Thymus (tissue), 14 donors: ENCODE data around the gene PLEKHG4B. TPM values are rescaled to one million over a fixed set of nuclear protein-coding genes. Genes with fewer than 3 reads are reported as not detected.
"Not testable (repeated sequence)": the region's sequence is repeated elsewhere in the genome, so short reads cannot be mapped to it uniquely, and the experiment has no call there.

Experiments used
- DNase-seq, 9 donors: peaks; one replicate each; pipeline ENCODE4 v3.0.0-alpha.2; 2013; ENCODE audit warnings: low spot score in 9 of 9, low read depth in 6 of 9, missing footprints in 1 of 9
- H3K27ac ChIP-seq, 2 donors: one replicate each; pipeline ENCODE4 v1.5.1; 2013; ENCODE audit warnings: control low read depth in 1 of 2, low read depth in 1 of 2, low read length in 1 of 2, mild to moderate bottlenecking in 1 of 2, moderate library complexity in 1 of 2
- H3K27me3 ChIP-seq, 2 donors: one replicate each; pipeline ENCODE4 v1.5.1; 2013; ENCODE audit warnings: low read length in 1 of 2; ENCODE audit not compliant: control insufficient read depth in 2 of 2, insufficient read depth in 1 of 2
- H3K36me3 ChIP-seq, 2 donors: one replicate each; pipeline ENCODE4 v1.5.1; 2013; ENCODE audit warnings: low read length in 1 of 2, mild to moderate bottlenecking in 1 of 2, moderate library complexity in 1 of 2; ENCODE audit not compliant: control insufficient read depth in 2 of 2, insufficient read depth in 2 of 2
- H3K4me1 ChIP-seq, 2 donors: one replicate each; pipeline ENCODE4 v1.5.1; 2013; ENCODE audit warnings: low read length in 2 of 2; ENCODE audit not compliant: control insufficient read depth in 2 of 2, insufficient read depth in 2 of 2
- H3K4me3 ChIP-seq, 2 donors: one replicate each; pipeline ENCODE4 v1.5.1; 2013; ENCODE audit warnings: low read length in 2 of 2, control low read depth in 1 of 2, mild to moderate bottlenecking in 1 of 2
- H3K9me3 ChIP-seq, 2 donors: one replicate each; pipeline ENCODE4 v1.5.1; 2013; ENCODE audit warnings: low read length in 1 of 2, mild to moderate bottlenecking in 1 of 2; ENCODE audit not compliant: control insufficient read depth in 2 of 2, insufficient read depth in 1 of 2
- WGBS: extraction: QIAGEN DNeasy Blood & Tissue Kit; methylation state at CpG from one replicate; pipeline ENCODE4 v1.1.7; 2013; 5-methylcytosine and 5-hydroxymethylcytosine counted together
- long read RNA-seq, 10 donors: transcript quantifications; one replicate each; lab custom pipeline, GENCODE V29; 2026
- polyA plus RNA-seq: library from polyadenylated mRNA; stranded (reverse); fragments of 200-250 nt; gene quantifications from one replicate; pipeline ENCODE4 v1.2.3, GENCODE V29; 2013
- total RNA-seq: library from RNA; stranded (reverse); fragments of 120-200 nt; gene quantifications from one replicate; pipeline ENCODE4 v1.2.4, GENCODE V29; 2013
- donor health status: healthy.

Gene PLEKHG4B
- 0.47 TPM for total RNA-seq
- 0.64 TPM for polyA plus RNA-seq
- long read RNA-seq, donor 1 = 0 reads
- long read RNA-seq, donor 2 = 0 reads
- long read RNA-seq, donor 3 = 0 reads
- long read RNA-seq, donor 4 = 0 reads
- long read RNA-seq, donor 5 = 0 reads
- long read RNA-seq, donor 6 = 0 reads
- long read RNA-seq, donor 7 = 0 reads
- long read RNA-seq, donor 8 = 0 reads
- long read RNA-seq, donor 9 = 0 reads
- long read RNA-seq, donor 10 = 0 reads

GRCh38 chr5:91556-92263 lies at the start of gene PLEKHG4B:
Gene PLEKHG4B, plus strand, starts transcription at chr5:92168. Its CDS starts 64 bp downstream, at chr5:92232.
- H3K4me3 ChIP-seq = peak within 1 kb of the TSS in 1 of 2 donors; percentile 42
- H3K4me1 ChIP-seq = peaks cover 0 to 3% of the 10 kb centered on the region in 2 donors
- H3K27ac ChIP-seq = no peak within 1 kb of the TSS
- H3K9me3 ChIP-seq = no peaks in the 10 kb centered on the region
- peaks cover 11 to 54% of the 10 kb centered on the region in 2 donors for H3K27me3 ChIP-seq
- H3K36me3 ChIP-seq = no peaks in the 10 kb centered on the region
- peak in 1 of 9 donors; percentile 33 for DNase-seq
- WGBS = 13% methylated on average over 57 of the region's 57 CpGs

DNA sequence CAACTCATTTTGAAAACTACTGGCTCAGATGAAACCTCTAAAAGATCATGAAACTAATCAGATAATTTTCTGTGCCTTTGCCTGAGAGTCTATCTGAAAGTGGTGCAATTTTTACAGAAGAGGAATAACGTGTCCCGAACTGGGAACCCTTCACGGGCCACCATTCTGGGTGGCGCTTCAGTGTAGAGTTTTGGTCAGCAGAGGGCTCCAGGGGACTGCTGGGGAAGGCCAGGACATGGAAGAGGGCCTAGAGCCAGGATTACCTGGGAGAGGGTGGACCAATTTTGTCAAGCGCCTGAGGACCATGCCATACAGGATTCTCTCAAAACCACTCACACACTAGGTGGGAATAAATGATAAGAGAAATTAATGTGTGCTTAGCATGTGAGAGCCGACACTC lies 49.7 kb upstream of the PLEKHG4B start:
- 43% methylated on average over 6 of the region's 6 CpGs for WGBS
- Histone ChIP-seq H3K27me3 (peaks cover 0 to 3% of the 10 kb centered on the region in 2 donors), H3K4me3 (no peak overlapping the region), H3K9me3 (no peaks in the 10 kb centered on the region), H3K4me1 (no peaks in the 10 kb centered on the region), H3K27ac (no peak overlapping the region), H3K36me3 (no peaks in the 10 kb centered on the region)
- no peak for DNase-seq

DNA sequence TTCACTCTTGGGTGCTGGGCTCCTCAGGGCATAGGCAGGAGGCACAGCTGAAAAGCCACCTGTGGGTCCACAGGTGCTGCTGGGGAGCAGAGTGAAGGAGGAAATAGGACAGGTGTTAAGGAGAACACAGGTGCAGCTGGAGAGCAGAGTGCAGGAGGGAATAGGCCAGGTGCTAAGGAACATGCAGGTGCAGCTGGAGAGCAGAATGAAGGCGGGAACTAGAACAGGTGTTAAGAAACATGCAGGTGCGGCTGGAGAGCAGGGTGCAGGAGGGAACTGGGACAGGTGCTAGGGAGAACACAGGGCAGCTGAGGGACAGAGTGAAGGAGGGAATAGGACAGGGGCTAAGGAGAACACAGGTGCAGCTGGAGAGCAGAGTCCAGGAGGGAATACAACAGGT lies 43.8 kb upstream of the PLEKHG4B start:
- H3K27me3 ChIP-seq = peaks cover 8 to 20% of the 10 kb centered on the region in 2 donors
- DNase-seq = no peak
- 91% methylated on average over 2 of the region's 2 CpGs for WGBS
- peaks cover 2 to 6% of the 10 kb centered on the region in 2 donors for H3K9me3 ChIP-seq
- H3K4me3 ChIP-seq = no peak overlapping the region
- H3K4me1 ChIP-seq = no peaks in the 10 kb centered on the region
- H3K27ac ChIP-seq = no peak overlapping the region
- no peaks in the 10 kb centered on the region for H3K36me3 ChIP-seq

DNA sequence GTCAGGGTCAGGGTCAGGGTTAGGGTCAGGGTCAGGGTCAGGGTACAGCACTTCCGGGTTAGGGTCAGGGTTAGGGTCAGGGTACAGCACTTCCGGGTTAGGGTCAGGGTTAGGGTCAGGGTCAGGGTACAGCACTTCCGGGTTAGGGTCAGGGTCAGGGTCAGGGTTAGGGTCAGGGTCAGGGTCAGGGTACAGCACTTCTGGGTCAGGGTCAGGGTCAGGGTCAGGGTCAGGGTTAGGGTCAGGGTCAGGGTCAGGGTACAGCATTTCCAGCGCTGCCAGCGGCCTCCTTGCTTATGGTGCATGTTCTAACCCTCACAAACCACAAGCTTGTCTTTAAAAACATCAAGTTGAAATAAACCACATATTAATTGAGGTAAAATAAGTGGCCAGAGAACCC lies 42.4 kb upstream of the PLEKHG4B start:
- not testable (repeated sequence) for DNase-seq, H3K27ac ChIP-seq, H3K4me1 ChIP-seq, H3K36me3 ChIP-seq, H3K9me3 ChIP-seq, H3K4me3 ChIP-seq
- WGBS = 93% methylated on average over 5 of the region's 5 CpGs
- peaks cover 17 to 33% of the 10 kb centered on the region in 2 donors for H3K27me3 ChIP-seq

DNA sequence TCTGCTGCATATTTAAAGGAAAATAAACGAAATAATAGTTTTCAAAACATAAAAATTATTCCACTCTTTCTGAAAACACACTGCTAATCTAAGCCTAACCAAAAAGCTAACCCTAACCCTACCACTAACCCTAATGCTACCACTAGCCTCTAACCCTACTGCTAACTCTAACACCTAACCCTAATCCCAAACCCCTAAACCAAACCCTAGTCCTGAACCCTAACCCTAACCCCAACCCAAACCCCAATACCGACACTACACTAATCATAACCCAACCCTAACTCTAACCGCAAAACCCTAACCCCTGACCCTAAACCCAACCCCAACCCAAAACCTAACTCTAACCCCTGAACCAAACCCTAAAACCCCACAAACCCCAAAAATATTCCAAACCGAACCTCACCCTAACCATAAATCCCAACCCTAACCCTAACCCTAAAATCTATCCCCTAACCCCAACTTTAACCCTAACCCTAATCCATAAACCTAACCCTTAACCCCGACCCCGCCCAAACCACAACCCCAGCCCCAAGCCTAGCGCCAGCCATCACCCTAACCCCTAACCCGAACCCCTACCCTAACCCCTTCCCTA lies 41.9 kb upstream of the PLEKHG4B start:
- Histone ChIP-seq H3K4me1 (peaks cover 0 to 2% of the 10 kb centered on the region in 2 donors), H3K36me3 (no peaks in the 10 kb centered on the region), H3K4me3 (no peak overlapping the region), H3K27ac (no peak overlapping the region), H3K27me3 (peaks cover 21 to 38% of the 10 kb centered on the region in 2 donors), H3K9me3 (peaks cover 2 to 6% of the 10 kb centered on the region in 2 donors)
- WGBS = 94% methylated on average over 8 of the region's 8 CpGs
- DNase-seq = no peak

DNA sequence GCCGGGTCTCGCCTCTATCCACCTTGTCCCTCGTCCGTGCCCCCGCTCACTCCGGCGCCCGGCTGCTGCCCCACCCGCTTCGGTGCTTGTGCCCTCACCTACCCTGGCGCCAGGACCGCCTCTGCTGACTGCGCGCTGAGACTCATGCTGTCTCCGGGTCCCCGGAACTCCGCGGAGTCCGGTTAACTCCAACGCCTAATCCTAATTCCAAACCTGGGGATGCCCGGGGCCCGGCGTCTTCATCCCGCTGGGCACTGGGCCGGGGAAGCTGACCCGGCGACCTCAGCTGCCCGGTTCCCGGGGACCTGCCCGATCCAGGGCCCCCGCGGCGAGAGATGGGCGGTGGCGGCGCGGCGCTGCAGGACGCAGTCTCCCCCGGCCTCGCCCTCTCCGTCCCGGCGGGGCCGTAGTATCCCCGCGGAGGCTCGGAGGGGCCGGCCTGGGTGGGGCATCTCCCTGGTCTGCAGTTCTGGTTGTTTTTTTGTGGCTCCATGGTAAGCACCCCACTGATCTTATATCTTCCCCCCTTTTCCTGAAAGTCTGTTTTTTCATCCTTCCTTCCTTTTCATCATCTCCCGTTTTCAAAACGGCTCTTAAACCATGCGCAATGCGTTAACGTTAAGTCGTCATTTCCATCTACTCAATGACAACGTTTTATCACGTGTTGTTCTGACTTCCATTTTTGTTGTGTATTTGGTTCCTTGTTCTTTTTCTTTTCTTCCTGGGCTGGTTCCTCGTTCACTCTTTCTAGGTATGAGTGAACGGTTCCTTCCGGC lies 41.1 kb upstream of the PLEKHG4B start:
- peaks cover 0 to 2% of the 10 kb centered on the region in 2 donors for H3K4me1 ChIP-seq
- H3K27ac ChIP-seq = no peak overlapping the region
- no peaks in the 10 kb centered on the region for H3K36me3 ChIP-seq
- peaks cover 2 to 6% of the 10 kb centered on the region in 2 donors for H3K9me3 ChIP-seq
- 80% methylated on average over 60 of the region's 60 CpGs for WGBS
- peaks cover 21 to 45% of the 10 kb centered on the region in 2 donors for H3K27me3 ChIP-seq
- no peak for DNase-seq
- H3K4me3 ChIP-seq = no peak overlapping the region

GRCh38 chr5:51500-51823 lies 40.5 kb upstream of the PLEKHG4B start:
- Histone ChIP-seq H3K4me3 (no peak overlapping the region), H3K27me3 (peaks cover 21 to 45% of the 10 kb centered on the region in 2 donors), H3K4me1 (peaks cover 0 to 2% of the 10 kb centered on the region in 2 donors), H3K27ac (no peak overlapping the region), H3K9me3 (peaks cover 2 to 6% of the 10 kb centered on the region in 2 donors), H3K36me3 (no peaks in the 10 kb centered on the region)
- DNase-seq = no peak
- 86% methylated on average over 24 of the region's 24 CpGs for WGBS

GRCh38 chr5:53381-54174 lies 38.4 kb upstream of the PLEKHG4B start:
- peaks cover 21 to 45% of the 10 kb centered on the region in 2 donors for H3K27me3 ChIP-seq
- no peak overlapping the region for H3K27ac ChIP-seq
- H3K9me3 ChIP-seq = peaks cover 2 to 6% of the 10 kb centered on the region in 2 donors
- no peaks in the 10 kb centered on the region for H3K36me3 ChIP-seq
- H3K4me3 ChIP-seq = peak overlapping the region; percentile 16 to 49
- peak in 3 of 9 donors; percentile 7 to 47 (median 26) for DNase-seq
- 1% methylated on average over 83 of the region's 84 CpGs for WGBS
- peaks cover 0 to 2% of the 10 kb centered on the region in 2 donors for H3K4me1 ChIP-seq
